T-helper 1 cell treated with Interleukin-12 subunit alpha and Interleukin-12 subunit beta and Interleukin-4 antibody, amounts not matched to agents 30 μg/mL and 1 μg/mL, for 36 hours (primary cell): Measurements from ENCODE around the gene TCTN1.
A peak's percentile ranks its signal among the peaks of the same experiment; 100 is the strongest.

Experiments used
- H3K27ac Mint-ChIP-seq: one replicate; pipeline ENCODE4 v1.8.0; 2021; ENCODE audit warnings: mild to moderate bottlenecking, mixed read lengths
- H3K27me3 Mint-ChIP-seq: one replicate; pipeline ENCODE4 v1.8.0; 2021; ENCODE audit warnings: low read depth, mixed read lengths
- H3K36me3 Mint-ChIP-seq: one replicate; pipeline ENCODE4 v1.8.0; 2021; ENCODE audit warnings: low read depth, mixed read lengths
- H3K4me1 Mint-ChIP-seq: one replicate; pipeline ENCODE4 v1.8.0; 2021; ENCODE audit warnings: low read depth, mixed read lengths
- H3K4me3 Mint-ChIP-seq: one replicate; pipeline ENCODE4 v1.8.0; 2021; ENCODE audit warnings: mild to moderate bottlenecking, moderate library complexity, mixed read lengths
- H3K9me3 Mint-ChIP-seq: one replicate; pipeline ENCODE4 v1.8.0; 2021; ENCODE audit warnings: mixed read lengths

TCTN1 gene

GRCh38 chr12:110670161-110670701 lies 56.3 kb downstream of the TCTN1 start:
- Mint-ChIP-seq H3K36me3 (peaks cover 26% of the 10 kb centered on the region), H3K9me3 (peaks cover 24% of the 10 kb centered on the region), H3K27me3 (peaks cover 3% of the 10 kb centered on the region), H3K4me1 (peaks cover 36% of the 10 kb centered on the region), H3K4me3 (peak overlapping the region; percentile 50), H3K27ac (peak overlapping the region; percentile 82)

- Mint-ChIP-seq H3K27me3 (no peaks in the 10 kb centered on the region), H3K27ac (no peak overlapping the region), H3K36me3 (peaks cover 20% of the 10 kb centered on the region), H3K4me1 (peaks cover 26% of the 10 kb centered on the region), H3K4me3 (no peak overlapping the region), H3K9me3 (peaks cover 9% of the 10 kb centered on the region)
Observed at GRCh38 chr12:110676171-110676570, 62.2 kb downstream of the TCTN1 start.

DNA sequence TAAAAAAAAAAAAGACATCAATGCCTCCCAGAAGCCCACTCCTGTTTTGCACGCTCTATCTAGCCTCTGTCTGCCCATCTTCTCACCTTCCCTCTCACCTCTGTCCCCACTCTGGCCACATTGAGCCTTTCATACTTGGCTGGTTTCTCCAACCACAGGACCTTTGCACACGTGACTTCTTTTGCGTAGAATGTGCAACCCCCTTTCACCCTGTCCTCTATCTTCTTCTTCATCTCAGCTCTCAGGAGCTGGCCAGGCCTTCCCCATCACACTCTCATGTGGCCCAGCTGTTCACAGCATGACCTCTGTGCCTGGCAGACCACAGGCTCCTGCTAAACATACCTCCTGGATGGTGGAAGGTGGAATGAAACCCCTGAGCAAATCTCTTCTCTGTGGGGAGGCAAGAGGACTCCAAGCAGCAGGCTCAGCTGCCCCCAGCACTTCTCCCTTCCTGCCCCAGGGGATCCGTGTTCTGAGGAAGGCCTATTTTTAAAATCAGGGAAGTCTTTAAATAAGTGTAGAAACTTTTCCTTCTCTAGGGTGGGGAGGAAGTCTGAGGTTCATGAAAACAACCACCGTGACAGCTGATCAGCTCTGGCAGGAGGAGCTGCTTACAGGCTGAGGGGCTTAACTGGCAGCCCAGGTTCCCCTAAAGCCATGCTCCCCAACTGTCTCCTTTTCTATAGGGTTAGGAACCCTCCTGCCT lies 63.4 kb downstream of the TCTN1 start:
- peak overlapping the region; percentile 54 for H3K4me3 Mint-ChIP-seq
- peaks cover 26% of the 10 kb centered on the region for H3K4me1 Mint-ChIP-seq
- peaks cover 9% of the 10 kb centered on the region for H3K9me3 Mint-ChIP-seq
- H3K36me3 Mint-ChIP-seq = peaks cover 23% of the 10 kb centered on the region
- H3K27me3 Mint-ChIP-seq = no peaks in the 10 kb centered on the region
- H3K27ac Mint-ChIP-seq = peak overlapping the region; percentile 36

DNA sequence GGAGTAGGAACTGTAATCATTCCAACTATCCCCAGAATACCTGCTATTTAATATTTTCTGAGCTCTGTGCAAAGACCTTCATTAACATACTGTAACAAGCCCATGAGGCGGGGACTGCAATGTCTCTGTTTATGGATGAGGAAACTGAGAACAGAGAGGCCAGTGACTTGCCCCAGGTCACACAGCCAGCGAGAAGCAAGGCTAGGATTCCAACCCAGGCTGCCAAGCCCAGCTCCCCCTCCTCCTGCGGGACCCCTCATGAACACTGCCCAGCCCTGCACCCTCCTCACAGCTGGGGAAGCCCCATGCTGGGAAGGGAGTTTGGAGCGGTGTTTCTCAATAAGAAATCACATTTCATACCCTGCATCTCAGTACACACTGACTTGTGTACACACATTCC lies 64.1 kb downstream of the TCTN1 start:
- Mint-ChIP-seq H3K27me3 (no peaks in the 10 kb centered on the region), H3K36me3 (peaks cover 19% of the 10 kb centered on the region), H3K4me1 (peaks cover 24% of the 10 kb centered on the region), H3K9me3 (peaks cover 9% of the 10 kb centered on the region), H3K27ac (no peak overlapping the region), H3K4me3 (no peak overlapping the region)

GRCh38 chr12:110679201-110679600 lies 65.3 kb downstream of the TCTN1 start:
- no peak overlapping the region for H3K4me3 Mint-ChIP-seq
- peaks cover 6% of the 10 kb centered on the region for H3K9me3 Mint-ChIP-seq
- peaks cover 21% of the 10 kb centered on the region for H3K4me1 Mint-ChIP-seq
- H3K27me3 Mint-ChIP-seq = no peaks in the 10 kb centered on the region
- peaks cover 15% of the 10 kb centered on the region for H3K36me3 Mint-ChIP-seq
- H3K27ac Mint-ChIP-seq = no peak overlapping the region

DNA sequence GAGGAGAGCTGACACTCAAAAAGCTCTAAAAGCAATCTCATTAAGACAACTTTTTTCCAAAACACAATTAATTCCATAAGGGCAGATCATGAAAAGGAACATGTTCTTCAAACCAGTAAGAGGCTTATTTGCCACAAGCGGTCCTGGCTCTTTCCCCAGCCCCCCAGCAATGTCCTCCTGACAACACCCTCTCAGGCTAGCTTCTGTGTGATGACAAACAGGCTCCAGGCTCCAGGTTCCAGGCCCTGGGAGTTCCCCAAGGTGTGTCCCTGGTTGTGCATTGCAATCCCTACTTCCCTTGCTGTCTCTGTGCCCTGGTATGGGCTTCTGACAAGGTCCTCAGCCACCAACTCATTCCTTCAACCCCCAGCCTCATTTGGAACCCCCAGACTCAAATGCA lies 66.1 kb downstream of the TCTN1 start:
- no peaks in the 10 kb centered on the region for H3K27me3 Mint-ChIP-seq
- no peak overlapping the region for H3K4me3 Mint-ChIP-seq
- peaks cover 9% of the 10 kb centered on the region for H3K36me3 Mint-ChIP-seq
- H3K27ac Mint-ChIP-seq = no peak overlapping the region
- peaks cover 19% of the 10 kb centered on the region for H3K4me1 Mint-ChIP-seq
- H3K9me3 Mint-ChIP-seq = no peaks in the 10 kb centered on the region

DNA sequence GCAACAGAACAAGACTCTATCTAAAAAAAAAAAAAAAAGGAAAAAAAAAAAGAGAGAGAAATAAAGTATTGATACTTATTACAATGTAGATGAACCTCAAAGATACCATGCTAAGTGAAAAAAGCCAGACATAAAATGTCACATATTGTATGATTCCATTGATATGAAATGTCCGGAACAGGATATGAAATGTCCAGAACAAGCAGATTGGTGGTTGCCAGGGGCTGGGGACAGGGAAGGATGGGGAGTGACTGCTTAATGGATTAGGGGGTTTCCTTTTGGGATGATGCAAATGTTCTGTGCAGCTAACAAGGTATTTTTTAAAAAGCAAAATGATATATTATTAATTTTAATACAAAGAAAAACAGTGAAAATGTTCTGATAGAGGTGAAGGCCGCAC lies 70.0 kb downstream of the TCTN1 start:
- Mint-ChIP-seq H3K4me3 (no peak overlapping the region), H3K4me1 (peaks cover 18% of the 10 kb centered on the region), H3K27me3 (peaks cover 11% of the 10 kb centered on the region), H3K36me3 (peaks cover 14% of the 10 kb centered on the region), H3K27ac (no peak overlapping the region), H3K9me3 (no peaks in the 10 kb centered on the region)

DNA sequence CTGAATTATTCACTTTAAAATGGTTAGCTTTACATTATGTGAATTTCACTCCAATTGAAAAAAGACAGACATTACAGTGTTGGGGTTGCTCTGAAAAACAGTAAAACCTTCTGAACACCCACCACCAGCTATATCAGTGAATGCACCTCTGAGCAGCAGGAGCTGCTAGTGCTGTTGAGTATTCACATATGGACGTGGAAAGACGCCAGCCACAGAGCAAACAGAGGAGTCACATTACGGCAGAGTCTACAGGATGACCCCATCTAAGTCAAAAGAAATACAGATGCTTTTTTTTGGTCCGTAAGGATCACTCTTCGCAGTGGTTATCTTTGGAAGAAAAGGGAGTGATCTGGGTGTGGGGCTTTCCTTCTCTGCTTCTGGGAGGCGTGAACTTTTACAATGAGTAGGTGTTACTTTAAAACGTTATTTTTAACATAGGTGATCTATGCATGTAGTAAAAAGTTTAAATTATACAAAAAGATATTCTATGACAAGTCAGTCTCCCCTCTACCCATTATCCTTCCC lies 70.4 kb downstream of the TCTN1 start:
- H3K9me3 Mint-ChIP-seq = no peaks in the 10 kb centered on the region
- peaks cover 11% of the 10 kb centered on the region for H3K27me3 Mint-ChIP-seq
- no peak overlapping the region for H3K27ac Mint-ChIP-seq
- H3K4me1 Mint-ChIP-seq = peaks cover 18% of the 10 kb centered on the region
- no peak overlapping the region for H3K4me3 Mint-ChIP-seq
- peaks cover 14% of the 10 kb centered on the region for H3K36me3 Mint-ChIP-seq

DNA sequence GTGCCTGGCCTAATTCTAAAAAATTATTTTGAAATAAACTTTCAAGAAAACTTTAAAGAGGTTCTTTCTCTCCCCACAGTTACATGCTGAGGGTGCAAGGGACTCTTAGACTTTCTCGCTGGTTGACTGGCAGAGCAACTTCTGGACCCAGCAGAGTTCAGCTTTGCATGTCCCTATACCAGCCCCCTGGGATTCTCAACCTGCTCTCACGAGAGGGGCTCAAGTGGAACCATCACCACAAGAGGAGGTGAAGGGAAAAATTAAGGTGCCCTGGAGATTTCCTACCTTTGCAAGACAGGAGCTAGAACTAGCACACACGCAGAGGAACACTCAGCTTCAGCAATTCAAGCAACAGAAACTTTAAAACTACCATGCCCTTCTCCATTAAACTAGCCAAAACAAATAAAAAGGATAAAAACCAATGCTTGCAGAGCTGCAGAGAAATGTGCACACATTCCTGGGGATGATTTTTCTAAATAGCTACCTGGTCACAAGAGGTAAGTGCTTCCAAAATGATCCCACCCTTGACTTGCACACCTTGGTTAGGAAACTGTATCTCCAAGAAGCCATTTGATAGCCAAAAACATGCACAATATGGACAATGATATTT lies 72.5 kb downstream of the TCTN1 start:
- H3K27me3 Mint-ChIP-seq = peaks cover 11% of the 10 kb centered on the region
- H3K4me3 Mint-ChIP-seq = peak overlapping the region; percentile 69
- no peaks in the 10 kb centered on the region for H3K9me3 Mint-ChIP-seq
- peaks cover 14% of the 10 kb centered on the region for H3K36me3 Mint-ChIP-seq
- H3K27ac Mint-ChIP-seq = no peak overlapping the region
- H3K4me1 Mint-ChIP-seq = peaks cover 30% of the 10 kb centered on the region

DNA sequence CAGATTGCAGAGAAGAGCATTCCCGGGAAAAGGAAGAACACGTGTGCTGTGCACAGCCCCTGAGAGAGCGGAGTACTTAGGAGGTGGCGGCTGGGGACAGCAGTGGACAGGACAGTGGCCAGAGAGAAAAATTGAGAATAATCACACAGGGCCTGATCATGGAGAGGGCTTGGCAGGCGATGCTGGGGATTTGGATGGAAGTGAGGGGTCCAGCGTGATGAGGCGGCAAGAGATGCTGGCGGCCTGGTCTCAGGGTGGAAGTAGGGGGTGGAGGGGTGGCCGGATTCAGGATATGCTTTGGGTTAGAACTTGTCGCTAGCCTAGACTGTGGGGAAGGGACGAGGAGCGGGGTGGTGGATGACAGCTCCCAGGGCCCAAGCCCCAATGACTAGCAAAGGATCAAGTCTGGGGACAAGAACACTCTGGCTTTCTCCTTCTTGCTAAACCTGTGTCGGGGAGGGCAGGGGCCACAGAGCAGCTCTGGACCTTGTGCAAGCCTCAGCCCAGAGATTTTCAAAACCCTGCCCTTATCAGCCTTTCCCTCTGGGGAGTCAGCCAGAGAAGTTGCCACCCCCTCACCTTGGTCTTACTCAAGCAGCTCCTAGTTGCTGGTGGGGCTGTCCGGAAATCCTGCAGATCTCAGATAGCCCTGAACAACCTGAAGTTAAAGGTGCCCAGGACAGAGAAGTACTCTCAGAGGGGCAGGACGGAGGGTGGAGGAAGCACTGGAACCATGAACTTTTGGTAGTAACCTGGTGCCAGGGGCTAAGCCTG lies 73.7 kb downstream of the TCTN1 start:
- peaks cover 12% of the 10 kb centered on the region for H3K36me3 Mint-ChIP-seq
- H3K4me3 Mint-ChIP-seq = peak overlapping the region; percentile 69
- H3K27me3 Mint-ChIP-seq = peaks cover 11% of the 10 kb centered on the region
- peaks cover 30% of the 10 kb centered on the region for H3K4me1 Mint-ChIP-seq
- no peak overlapping the region for H3K27ac Mint-ChIP-seq
- no peaks in the 10 kb centered on the region for H3K9me3 Mint-ChIP-seq

DNA sequence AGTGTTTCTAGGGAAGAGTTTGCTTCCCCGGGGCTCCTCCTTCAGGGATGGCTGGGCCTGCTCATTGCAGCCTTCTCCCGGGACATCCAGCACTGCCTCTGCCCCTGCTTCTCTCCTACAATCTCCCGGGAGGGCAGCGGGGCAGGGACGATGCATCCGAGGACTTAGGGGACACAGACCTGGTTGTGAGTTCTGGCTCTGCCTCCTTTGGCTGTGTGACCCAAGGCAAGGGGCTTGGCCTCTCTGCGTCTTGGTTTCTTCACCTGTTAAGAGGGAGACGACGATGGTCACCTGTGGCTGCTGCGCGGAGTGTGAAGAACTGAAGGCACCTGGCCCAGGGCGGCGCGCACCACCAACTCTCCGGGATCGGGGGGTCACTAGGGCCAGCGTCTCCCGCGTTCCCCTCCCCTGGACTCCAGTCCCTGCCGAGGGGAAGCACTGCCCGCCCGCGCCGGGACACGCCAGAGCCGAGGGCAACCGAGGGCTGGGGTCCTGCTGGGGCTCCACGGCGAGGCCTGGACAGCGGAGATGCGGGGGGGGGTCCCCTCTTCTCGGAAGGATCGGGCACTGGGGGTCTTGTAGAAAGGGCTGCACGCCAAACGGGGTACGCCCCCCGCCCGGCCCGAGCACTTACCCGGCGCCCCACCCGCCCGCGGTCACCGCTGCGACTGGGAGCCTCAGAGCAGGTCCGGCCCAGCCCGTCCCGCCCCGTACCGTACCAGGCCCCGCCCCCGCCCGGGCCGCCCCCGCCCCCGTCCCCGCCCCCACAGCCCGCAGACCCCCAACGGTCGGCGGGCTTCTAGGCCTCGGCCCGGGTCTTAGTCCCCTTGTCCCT lies 74.7 kb downstream of the TCTN1 start, which contains the start of gene HVCN1:
Gene HVCN1, minus strand, starts transcription at position 670 of the 835 bp plus-strand sequence. CDS start 5,870 bp downstream, outside the sequence.
- H3K27ac Mint-ChIP-seq = peak within 1 kb of the TSS; percentile 93
- peaks cover 12% of the 10 kb centered on the region for H3K36me3 Mint-ChIP-seq
- no peaks in the 10 kb centered on the region for H3K9me3 Mint-ChIP-seq
- H3K27me3 Mint-ChIP-seq = peaks cover 11% of the 10 kb centered on the region
- peak within 1 kb of the TSS; percentile 95 for H3K4me3 Mint-ChIP-seq
- H3K4me1 Mint-ChIP-seq = peaks cover 30% of the 10 kb centered on the region

GRCh38 chr12:110689281-110690126 lies 75.6 kb downstream of the TCTN1 start:
- Mint-ChIP-seq H3K36me3 (peaks cover 10% of the 10 kb centered on the region), H3K4me3 (peak overlapping the region; percentile 95), H3K4me1 (peaks cover 28% of the 10 kb centered on the region)

GRCh38 chr12:110690127-110690430 lies 76.2 kb downstream of the TCTN1 start:
- Mint-ChIP-seq H3K36me3 (peaks cover 10% of the 10 kb centered on the region), H3K4me3 (peak overlapping the region; percentile 95), H3K4me1 (peaks cover 25% of the 10 kb centered on the region), H3K9me3 (no peaks in the 10 kb centered on the region), H3K27me3 (peaks cover 11% of the 10 kb centered on the region), H3K27ac (peak overlapping the region; percentile 84)

More at GRCh38 chr12:110689281-110690126, 75.6 kb downstream of the TCTN1 start:
- H3K27me3 Mint-ChIP-seq = peaks cover 11% of the 10 kb centered on the region
- no peaks in the 10 kb centered on the region for H3K9me3 Mint-ChIP-seq
- peak overlapping the region; percentile 93 for H3K27ac Mint-ChIP-seq
